Activated CD4-positive, alpha-beta T cell treated with anti-CD3 and anti-CD28 coated beads for 1 hour (primary cell): Measurements from ENCODE around the gene TMX2.

Source experiments
- DNase-seq: peaks from one replicate; pipeline ENCODE4 v3.0.0-alpha.2; 2020

The TMX2 gene

DNA sequence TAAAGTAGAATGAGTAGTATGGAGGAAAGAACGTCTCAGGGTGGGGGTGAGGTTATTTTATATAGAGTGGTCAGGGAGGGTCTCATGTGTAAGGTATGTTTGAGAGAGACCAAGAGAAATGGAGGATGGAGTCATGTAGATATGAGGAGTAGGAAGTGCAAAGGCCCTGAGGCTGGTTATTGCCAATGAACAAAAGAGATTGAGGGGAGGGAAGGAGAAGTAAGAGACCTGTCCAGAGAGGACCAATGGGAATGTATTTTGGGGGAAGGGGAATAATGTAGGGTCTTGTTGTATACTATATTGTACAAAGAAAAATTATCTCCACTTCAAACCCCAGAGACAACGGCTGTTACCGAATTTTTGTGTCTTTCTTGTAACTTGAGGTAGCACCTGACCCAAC lies 59.0 kb downstream of the TMX2 start:
- DNase-seq, result no peak

- no peak for DNase-seq
These were observed 60.2 kb downstream of the TMX2 start for GRCh38 chr11:57772562-57772961.

DNA sequence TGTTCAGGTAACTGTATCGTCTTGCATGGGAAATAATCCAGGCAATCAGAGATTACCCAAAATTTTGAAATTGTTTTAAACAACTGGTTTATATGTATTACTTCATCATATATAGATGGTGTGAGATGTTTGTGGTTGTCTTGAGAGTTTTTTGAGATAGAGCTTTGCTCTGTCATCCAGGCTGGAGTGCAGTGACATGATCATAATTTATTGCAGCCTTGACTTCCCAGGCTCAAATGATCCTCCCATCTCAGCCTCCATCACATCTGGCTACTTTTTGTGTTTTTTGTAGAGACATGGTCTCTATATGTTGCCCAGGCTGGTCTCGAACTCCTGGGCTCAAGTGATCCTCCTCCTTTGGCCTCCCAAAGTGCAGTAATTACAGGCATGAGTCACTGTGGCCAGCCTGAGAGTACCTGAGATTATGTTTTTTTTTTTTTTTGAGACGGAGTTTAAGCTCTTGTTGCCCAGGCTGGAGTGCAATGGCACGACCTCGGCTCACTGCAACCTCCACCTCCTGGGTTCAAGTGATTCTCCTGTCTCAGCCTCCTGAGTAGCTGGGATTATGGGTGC lies 60.7 kb downstream of the TMX2 start:
- DNase-seq, result no peak

GRCh38 chr11:57775491-57775890 lies 63.1 kb downstream of the TMX2 start:
- no peak for DNase-seq

DNA sequence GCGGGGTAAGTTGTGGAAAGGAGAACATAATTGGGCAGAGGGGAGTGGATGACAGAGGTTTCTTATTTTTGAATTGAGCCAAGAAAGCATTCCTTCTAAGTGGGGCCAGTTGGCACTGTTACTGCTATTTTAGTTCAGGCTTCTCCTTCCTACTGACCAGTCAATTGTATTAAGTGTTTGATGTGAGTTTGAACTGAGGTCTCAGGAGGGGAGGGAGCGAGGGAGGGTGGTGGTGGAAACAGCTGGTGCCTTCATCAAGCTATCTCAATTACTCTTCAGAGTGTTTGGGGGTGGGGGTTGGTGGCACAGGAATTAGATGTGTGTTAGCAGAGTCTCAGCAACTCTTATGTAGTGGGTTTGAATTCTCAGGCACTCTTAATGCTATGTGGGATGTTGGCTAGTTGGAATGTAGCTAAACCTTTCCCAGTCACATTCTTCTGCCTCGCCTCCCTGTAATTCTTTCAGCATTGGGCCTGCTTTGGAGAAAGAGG lies 63.7 kb downstream of the TMX2 start:
- no peak for DNase-seq

GRCh38 chr11:57776577-57777210 lies 64.3 kb downstream of the TMX2 start:
- no peak for DNase-seq

- DNase-seq, result no peak
These were observed 65.5 kb downstream of the TMX2 start for GRCh38 chr11:57777969-57778317.

DNA sequence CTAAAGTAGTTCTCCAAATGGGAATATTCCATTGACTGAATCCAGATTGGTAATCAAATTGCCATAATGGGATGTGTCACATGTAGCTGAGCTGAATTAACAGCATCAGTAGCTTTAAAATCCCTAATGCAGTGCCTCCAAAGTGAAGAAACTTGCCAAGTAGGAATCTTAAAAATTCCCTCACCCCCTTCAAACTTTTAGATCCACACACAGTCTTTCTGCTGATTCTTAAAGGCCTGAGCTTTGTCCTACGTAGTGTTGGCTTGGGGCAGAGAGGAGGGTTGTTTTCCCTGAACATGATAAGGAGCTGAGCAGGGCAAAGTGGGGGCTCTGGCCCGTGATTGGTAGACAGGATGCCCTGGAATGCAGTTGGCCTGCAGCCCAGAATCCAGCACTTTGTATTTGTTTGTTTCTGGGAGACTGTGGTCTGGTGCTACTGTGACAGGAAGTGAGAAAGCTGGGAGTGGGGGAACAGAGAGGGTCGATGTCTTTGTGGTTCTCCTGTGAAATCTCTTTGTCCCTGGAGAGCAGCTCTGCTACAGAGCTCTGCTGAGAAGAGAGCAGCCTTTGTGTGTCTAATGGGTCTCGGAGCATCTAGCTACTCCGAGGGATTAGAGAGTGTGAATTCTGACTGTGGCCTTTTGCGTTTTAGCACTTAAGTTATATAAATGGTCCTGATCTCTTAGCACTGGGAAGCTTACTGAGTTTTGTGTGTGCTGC lies 66.1 kb downstream of the TMX2 start:
- no peak for DNase-seq

GRCh38 chr11:57779276-57779675 lies 66.9 kb downstream of the TMX2 start:
- no peak for DNase-seq

GRCh38 chr11:57781529-57781943 lies 69.1 kb downstream of the TMX2 start:
- no peak for DNase-seq

DNA sequence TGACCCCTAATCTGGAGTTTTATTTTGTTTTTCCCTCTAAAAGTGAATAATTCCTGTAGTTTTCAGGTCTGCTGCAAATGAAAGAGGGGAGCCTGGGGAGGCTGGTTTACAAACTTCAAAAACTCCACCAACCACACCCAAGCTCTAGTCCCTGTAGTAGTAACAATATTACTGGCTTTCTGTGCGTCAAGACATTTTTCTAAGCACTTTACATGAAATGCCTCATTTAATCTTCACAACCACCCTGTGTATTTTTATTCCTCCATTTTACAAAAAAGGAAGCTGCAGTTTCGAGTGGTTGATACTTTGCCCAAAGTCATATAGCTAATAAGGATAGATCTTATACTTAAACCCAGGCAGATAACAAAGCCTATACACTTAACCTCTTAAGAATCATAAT lies 72.7 kb downstream of the TMX2 start:
- DNase-seq, result no peak

GRCh38 chr11:57786436-57786835 lies 74.0 kb downstream of the TMX2 start:
- DNase-seq, result no peak

DNA sequence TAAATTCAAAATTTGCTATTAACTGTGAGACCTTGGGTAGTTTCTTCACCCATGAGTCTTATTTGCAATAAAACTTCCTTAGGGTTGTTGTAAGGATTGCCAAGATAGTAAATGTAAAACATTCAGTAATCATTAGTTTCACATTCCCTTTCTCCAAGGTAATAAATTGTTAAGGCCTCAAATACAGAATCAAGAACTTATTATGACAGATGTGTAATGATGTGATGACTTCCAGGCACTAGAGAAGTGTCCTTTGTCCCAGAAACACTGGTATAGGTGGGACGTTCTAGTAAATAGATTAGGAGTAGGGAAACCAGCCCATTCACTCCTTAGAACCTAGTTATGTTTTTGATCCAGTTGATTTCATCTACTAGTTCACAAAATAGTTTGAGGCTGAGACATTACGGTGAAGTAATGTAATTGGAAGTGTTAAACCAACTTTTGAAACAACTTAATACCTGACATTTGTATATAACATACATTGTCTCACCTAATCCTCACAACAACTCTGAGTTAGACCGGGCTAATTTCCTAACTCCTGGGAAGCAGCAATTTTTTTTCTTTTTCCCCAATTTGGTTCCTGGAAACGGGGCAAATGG lies 74.7 kb downstream of the TMX2 start:
- DNase-seq, result no peak

GRCh38 chr11:57787920-57788702 lies 75.7 kb downstream of the TMX2 start:
- DNase-seq, result no peak

GRCh38 chr11:57788703-57789088 lies 76.3 kb downstream of the TMX2 start:
- no peak for DNase-seq
